PC-9 (cell line): ENCODE measurements around the gene PHACTR1. TPM values are rescaled to one million over a fixed set of nuclear protein-coding genes. Genes with fewer than 3 reads are reported as not detected.

Experiments
- BruUV-seq: library from RNA; stranded (reverse); fragments of 400-500 nt; replicated peaks from 2 replicates; lab custom pipeline; 2021; lab: Mats Ljungman, UMichigan
- CTCF ChIA-PET: fragments of 300-600 bp; sonication (Branson Sonifier 250); formaldehyde crosslinking; loops from one replicate; lab custom pipeline; 2022; ENCODE audit warnings: antibody characterized with exemption; lab: Charles Lee
- POLR2A ChIA-PET: fragments of 300-600 bp; sonication (Branson Sonifier 250); formaldehyde crosslinking; loops from one replicate; lab custom pipeline; 2022; ENCODE audit warnings: antibody characterized with exemption; ENCODE audit not compliant: unreplicated experiment; lab: Charles Lee
- DNase-seq, 2 experiments: peaks; one replicate each; pipeline versions ENCODE4 v3.0.0 to v3.0.0-alpha.2; 2015 to 2022; ENCODE audit warnings: mixed read lengths in 1 of 2
- H2AFZ ChIP-seq: fragments of 200-600 bp; sonication (generic); 2 replicates; pipeline ENCODE4 v1.8.1; 2017; ENCODE audit warnings: antibody characterized with exemption
- H3F3A ChIP-seq: fragments of 200-600 bp; sonication (generic); 2 replicates; pipeline ENCODE4 v1.8.1; 2017; ENCODE audit warnings: antibody characterized with exemption, mild to moderate bottlenecking, low read depth; ENCODE audit not compliant: insufficient read depth
- H3K27ac ChIP-seq: fragments of 200-600 bp; sonication (generic); 2 replicates; pipeline ENCODE4 v1.6.1; 2016; ENCODE audit warnings: mixed run types
- H3K27me3 ChIP-seq: fragments of 200-600 bp; sonication (generic); 2 replicates; pipeline ENCODE4 v1.6.1; 2016; ENCODE audit warnings: low read depth, mixed run types; ENCODE audit not compliant: insufficient read depth
- H3K36me3 ChIP-seq: fragments of 200-600 bp; sonication (generic); 2 replicates; pipeline ENCODE4 v1.6.1; 2016; ENCODE audit warnings: low read depth, mixed run types
- H3K4me1 ChIP-seq: fragments of 200-600 bp; sonication (generic); replicated peaks from 2 replicates; pipeline ENCODE4 v1.6.1; 2016; ENCODE audit warnings: mixed run types; ENCODE audit not compliant: insufficient read depth
- H3K4me2 ChIP-seq: fragments of 200-600 bp; sonication (generic); 2 replicates; pipeline ENCODE4 v1.6.1; 2017; ENCODE audit warnings: mixed run types
- H3K4me3 ChIP-seq: fragments of 200-600 bp; sonication (generic); 2 replicates; pipeline ENCODE4 v1.6.1; 2016; ENCODE audit warnings: mixed run types
- H3K79me2 ChIP-seq: fragments of 200-600 bp; sonication (generic); 2 replicates; pipeline ENCODE4 v1.6.1; 2017; ENCODE audit warnings: low read depth, mixed run types
- H3K9me2 ChIP-seq: fragments of 200-600 bp; sonication (generic); 2 replicates; pipeline ENCODE4 v1.8.1; 2017; ENCODE audit warnings: mild to moderate bottlenecking; ENCODE audit not compliant: insufficient read depth
- H3K9me3 ChIP-seq: fragments of 200-600 bp; sonication (generic); 2 replicates; pipeline ENCODE4 v1.8.1; 2016; ENCODE audit warnings: low read depth; ENCODE audit not compliant: insufficient read depth
- H4K20me1 ChIP-seq: fragments of 200-600 bp; sonication (generic); 2 replicates; pipeline ENCODE4 v1.8.1; 2017; ENCODE audit not compliant: insufficient read depth
- CTCF ChIP-seq: fragments of 200-600 bp; sonication (generic); conservative IDR thresholded peaks from 2 replicates; pipeline ENCODE4 v1.6.1; 2017; ENCODE audit warnings: mixed run types, antibody characterized with exemption, mild to moderate bottlenecking, moderate library complexity
- EZH2 ChIP-seq: fragments of 200-600 bp; sonication (generic); IDR thresholded peaks from 2 replicates; pipeline ENCODE4 v1.8.0; 2017; ENCODE audit warnings: antibody characterized with exemption, low read depth
- intact Hi-C: fragments of 100-400 bp; cut with micrococcal nuclease; formaldehyde crosslinking; loops from one replicate; pipeline ENCODE4 v1.10.0; 2022; ENCODE audit not compliant: unreplicated experiment
- total RNA-seq: library from RNA; stranded (reverse); gene quantifications from 2 replicates; pipeline ENCODE4 v1.2.3, GENCODE V29; 2021

Gene PHACTR1
- total RNA-seq, 1 experiment from 2014 or later = not detected

GRCh38 chr6:13332349-13332706 lies 615.8 kb downstream of the PHACTR1 start:
- Histone ChIP-seq H3K36me3 (no peaks in the 10 kb centered on the region), H3K4me2 (no peak overlapping the region), H3K9me3 (no peaks in the 10 kb centered on the region), H3K27ac (no peak overlapping the region), H2AFZ (no peak overlapping the region), H3K27me3 (no peaks in the 10 kb centered on the region), H3F3A (peaks cover 8% of the 10 kb centered on the region), H4K20me1 (no peaks in the 10 kb centered on the region), H3K9me2 (no peaks in the 10 kb centered on the region), H3K4me1 (peaks cover 7% of the 10 kb centered on the region; the same call in 1 of the 2 replicates), H3K4me3 (no peak overlapping the region), H3K79me2 (peaks cover 5% of the 10 kb centered on the region; the same call in 1 of the 2 replicates)
- BruUV-seq = no TSS peak
- TF ChIP-seq EZH2 (no peak), CTCF (no peak)
- intact Hi-C loops = loop anchor here (2.0 to 10.0 kb wide), 2 partner anchors 422 to 698 kb away; no protein-coding TSS in a partner anchor
- DNase-seq = no peak
- ChIA-PET CTCF (interaction anchor here (0.6 kb wide), 1 partner anchor 117 kb away, joined by 3 read pairs; no protein-coding TSS in a partner anchor), POLR2A (no interaction called here)

- no peak for DNase-seq
- no peaks in the 10 kb centered on the region for H4K20me1 ChIP-seq
- no peaks in the 10 kb centered on the region for H3K9me3 ChIP-seq
- no peaks in the 10 kb centered on the region for H3K9me2 ChIP-seq
- intact Hi-C loops = loop anchor here (5.0 to 10.0 kb wide), 3 partner anchors 142 to 732 kb away; no protein-coding TSS in a partner anchor
- CTCF ChIA-PET = interaction anchor here (0.6 to 0.7 kb wide), 3 partner anchors 20 to 240 kb away, joined by 3 to 5 read pairs (median 3); no protein-coding TSS in a partner anchor
- H3F3A ChIP-seq = no peaks in the 10 kb centered on the region
- no peaks in the 10 kb centered on the region for H3K36me3 ChIP-seq
- no peaks in the 10 kb centered on the region; the same call in 1 of the 2 replicates for H3K4me1 ChIP-seq
- POLR2A ChIA-PET = no interaction called here
- no peaks in the 10 kb centered on the region for H3K79me2 ChIP-seq
- no peak for TF ChIP-seq CTCF
- H3K27ac ChIP-seq = no peak overlapping the region
- H3K4me2 ChIP-seq = no peak overlapping the region
- H3K4me3 ChIP-seq = no peak overlapping the region
- BruUV-seq = no TSS peak
- no peak overlapping the region for H2AFZ ChIP-seq
- no peaks in the 10 kb centered on the region for H3K27me3 ChIP-seq
Measured at GRCh38 chr6:13334953-13335352, 618.4 kb downstream of the PHACTR1 start.

- intact Hi-C loops = loop anchor here (1.0 to 10.0 kb wide), 6 partner anchors 141 to 731 kb away; partner anchors contain the start of gene NOL7
- POLR2A ChIA-PET = no interaction called here
- Histone ChIP-seq H3K36me3 (no peaks in the 10 kb centered on the region), H3K4me1 (no peaks in the 10 kb centered on the region; the same call in 1 of the 2 replicates), H3K9me2 (no peaks in the 10 kb centered on the region), H4K20me1 (no peaks in the 10 kb centered on the region), H3K9me3 (no peaks in the 10 kb centered on the region), H3K4me2 (no peak overlapping the region), H2AFZ (no peak overlapping the region), H3K79me2 (no peaks in the 10 kb centered on the region), H3K4me3 (no peak overlapping the region), H3K27ac (no peak overlapping the region), H3F3A (no peaks in the 10 kb centered on the region), H3K27me3 (no peaks in the 10 kb centered on the region)
- BruUV-seq = no TSS peak
- CTCF ChIA-PET = interaction anchor here (0.7 kb wide), 1 partner anchor 19 kb away, joined by 3 read pairs; no protein-coding TSS in a partner anchor
- DNase-seq = peak; percentile 52 to 80
- TF ChIP-seq CTCF (peak; percentile 98), EZH2 (no peak)
Measured at GRCh38 chr6:13336553-13336952, 620.0 kb downstream of the PHACTR1 start.
